ENCODE measurements around the gene ANAPC5.
"Not testable (repeated sequence)": the region's sequence is repeated elsewhere in the genome, so short reads cannot be mapped to it uniquely, and the experiment has no call there.

ANAPC5 gene

DNA sequence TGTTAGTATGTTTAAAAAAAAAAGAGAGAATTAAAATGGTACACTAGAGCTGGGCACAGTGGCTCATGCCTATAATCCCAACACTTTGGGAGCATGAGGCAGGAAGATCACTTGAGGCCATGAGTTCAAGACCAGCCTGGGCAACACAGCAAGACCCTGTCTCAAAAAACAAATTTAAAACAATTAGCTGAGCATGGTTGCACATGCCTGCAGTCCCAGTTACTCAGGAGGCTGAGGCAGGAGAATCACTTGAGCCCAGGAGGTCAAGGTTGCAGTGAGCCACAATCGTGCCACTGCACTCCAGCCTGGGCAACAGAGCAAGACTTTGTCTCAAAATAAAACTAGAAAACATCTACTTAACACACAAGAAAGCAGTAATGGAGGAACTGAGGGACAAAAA lies 42.0 kb downstream of the ANAPC5 start:
- not testable (repeated sequence) for DNase-seq

DNA sequence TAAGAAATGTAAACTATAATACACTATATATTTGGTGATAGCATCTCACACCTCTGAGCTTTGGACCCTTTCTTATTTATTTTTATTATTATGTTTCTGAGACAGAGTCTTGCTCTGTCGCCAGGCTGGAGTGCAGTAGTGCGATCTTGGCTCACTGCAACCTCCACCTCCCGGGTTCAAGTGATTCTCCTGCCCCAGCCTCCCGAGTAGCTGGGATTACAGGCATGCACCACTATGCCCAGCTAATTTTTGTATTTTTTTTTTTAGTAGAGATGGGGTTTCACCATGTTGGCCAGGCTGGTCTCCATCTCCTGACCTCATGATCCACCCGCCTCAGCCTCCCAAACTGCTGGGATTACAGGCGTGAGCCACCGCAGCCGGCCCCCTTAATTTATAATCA lies 44.8 kb downstream of the ANAPC5 start:
- DNase-seq, result not testable (repeated sequence)

DNA sequence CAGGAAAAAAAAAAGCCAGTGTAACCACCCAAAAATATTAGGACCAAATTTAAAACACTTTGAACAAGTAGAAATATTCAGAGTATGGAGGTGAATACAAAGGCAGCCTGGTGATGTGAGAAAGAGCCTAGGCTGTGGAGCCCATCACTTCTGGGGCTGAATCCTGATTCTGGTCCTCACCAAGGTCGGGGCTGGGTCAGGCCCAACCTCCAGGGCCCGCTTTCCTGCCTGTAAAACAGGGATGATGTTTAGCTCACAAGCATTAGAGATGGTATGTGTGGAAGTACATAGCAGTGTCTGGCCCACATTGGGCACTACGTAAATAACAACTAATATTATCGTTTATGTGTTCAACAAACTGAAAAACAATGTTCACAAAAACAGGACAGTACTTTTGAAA lies 47.9 kb downstream of the ANAPC5 start:
- DNase-seq, result no peak

DNA sequence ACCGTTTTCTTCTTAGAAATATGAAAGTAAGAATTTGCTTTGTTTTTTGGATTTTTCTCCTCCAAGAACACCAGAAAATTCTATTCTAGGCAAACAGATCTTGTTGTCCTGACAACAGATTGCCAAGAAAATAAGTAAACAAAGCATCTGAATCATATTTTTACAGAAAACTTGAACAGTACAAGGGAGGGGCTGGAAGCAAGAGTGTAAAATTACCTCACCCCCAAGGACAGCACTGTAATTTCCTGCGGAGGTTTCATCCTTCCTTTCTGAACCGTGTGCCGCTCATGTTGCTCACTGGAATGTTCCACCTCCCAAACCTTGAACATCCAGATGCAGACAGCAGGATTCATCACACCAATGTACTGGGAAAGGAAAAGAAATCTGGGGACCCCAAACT lies 50.3 kb downstream of the ANAPC5 start:
- no peak for DNase-seq

GRCh38 chr12:121300083-121300819 lies 52.0 kb downstream of the ANAPC5 start:
- DNase-seq, result no peak

GRCh38 chr12:121299662-121300061 lies 52.5 kb downstream of the ANAPC5 start:
- DNase-seq, result no peak

DNA sequence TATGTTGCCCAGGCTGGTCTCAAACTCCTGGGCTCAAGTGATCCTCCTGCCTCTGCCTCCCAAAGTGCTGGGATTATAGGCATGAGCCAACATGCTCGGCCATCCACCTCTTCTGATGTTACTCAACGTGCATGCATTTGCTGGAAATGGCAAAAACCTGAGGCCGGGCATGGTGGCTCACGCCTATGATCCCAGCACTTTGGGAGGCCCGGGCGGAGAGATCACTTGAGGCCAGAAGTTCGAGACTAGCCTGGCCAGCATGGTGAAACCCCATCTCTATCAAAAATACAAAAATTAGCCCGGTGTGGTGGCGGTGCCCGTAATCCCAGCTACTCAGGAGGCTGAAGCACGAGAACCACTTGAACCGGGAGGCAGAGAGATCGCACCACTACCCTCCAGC lies 53.8 kb downstream of the ANAPC5 start:
- not testable (repeated sequence) for DNase-seq

GRCh38 chr12:121297435-121297991 lies 54.7 kb downstream of the ANAPC5 start:
- no peak for DNase-seq

DNA sequence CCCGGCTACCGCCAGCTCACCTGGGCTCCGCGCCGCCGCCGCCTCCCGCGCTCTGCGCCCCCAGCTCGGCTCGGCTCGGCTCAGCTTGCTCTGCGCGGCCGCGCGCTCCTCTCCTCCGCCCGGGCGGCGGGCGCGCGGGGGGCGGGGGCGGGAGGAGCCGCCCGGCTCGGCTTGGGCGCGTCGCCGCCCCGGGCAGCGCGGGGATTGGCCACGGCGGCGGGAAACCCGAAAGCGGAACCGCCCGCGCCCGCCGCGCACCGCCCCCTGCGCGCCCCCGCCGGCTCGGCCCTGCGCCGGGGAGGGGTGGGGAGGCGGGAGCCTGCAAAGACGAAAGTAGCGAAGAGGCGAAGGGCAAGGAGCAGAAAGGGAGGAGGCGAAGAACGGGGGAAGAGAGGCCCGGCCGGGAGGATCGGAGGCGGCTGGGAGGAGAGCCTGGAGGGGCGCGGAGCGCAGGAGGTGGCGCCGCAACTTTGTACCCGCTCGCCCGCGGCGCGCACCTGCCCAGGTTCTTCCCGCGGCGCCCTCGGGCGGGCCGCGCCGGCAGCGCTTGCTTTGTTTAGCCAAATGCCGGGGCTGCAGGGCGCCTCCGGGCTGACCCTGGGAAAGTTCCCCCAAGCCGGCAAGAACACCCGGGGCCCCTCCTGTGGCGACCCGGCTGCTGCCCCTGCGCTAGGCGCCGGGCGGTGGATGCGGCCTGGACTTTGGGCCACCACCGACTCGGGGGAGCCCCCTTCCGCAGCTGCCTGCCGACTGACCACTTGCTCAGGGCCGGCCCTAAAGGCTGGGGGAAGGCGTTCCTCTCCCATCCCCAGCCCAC lies 55.4 kb downstream of the ANAPC5 start, which contains the start of gene CAMKK2:
Gene CAMKK2, minus strand, starts transcription at position 92 of the 817 bp plus-strand sequence. CDS start 22,183 bp downstream, outside the sequence.
- no peak for DNase-seq

DNA sequence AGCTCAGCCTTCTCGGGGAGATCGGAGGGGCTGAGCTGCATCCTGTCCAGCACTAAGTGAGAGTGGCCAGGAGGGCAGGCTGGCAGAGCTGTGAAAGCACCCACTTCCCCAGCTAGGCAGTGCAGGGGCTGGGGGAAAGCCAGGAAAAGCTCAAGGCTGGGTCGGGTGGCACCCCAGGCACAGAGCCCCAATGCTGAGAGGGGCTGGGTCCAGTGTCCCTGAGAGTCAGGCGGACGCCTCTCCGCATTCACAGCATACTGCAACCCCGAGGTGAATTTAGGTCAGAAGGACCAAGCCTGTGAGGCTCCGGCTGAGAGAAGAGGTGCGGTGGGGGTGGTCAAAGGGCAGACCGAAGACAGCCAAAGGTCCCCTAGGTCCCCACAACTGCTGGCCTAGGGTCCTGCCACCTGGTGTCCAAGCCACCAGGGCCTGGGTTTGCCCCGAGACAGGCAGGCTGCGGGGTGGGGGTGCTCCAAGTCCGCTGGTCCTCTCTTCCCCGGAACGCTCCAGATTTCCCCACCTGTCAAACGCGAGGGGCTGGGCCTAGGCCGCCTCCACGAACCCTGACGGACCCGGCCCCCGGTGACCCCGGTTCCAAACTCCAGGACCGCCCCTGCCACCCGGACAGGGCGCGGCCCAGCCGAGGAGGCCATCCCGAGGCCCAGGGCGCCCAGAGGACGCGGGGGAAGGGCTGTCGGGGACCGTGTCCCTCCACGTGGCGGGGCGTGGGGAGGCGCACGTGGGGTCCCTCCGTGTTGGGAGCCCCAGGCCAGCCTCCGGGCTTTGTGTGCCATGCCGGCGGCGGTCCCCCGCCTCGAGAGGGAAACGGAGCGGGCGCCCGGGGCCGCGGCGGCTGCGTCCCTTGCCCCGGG lies 56.2 kb downstream of the ANAPC5 start:
- no peak for DNase-seq

DNA sequence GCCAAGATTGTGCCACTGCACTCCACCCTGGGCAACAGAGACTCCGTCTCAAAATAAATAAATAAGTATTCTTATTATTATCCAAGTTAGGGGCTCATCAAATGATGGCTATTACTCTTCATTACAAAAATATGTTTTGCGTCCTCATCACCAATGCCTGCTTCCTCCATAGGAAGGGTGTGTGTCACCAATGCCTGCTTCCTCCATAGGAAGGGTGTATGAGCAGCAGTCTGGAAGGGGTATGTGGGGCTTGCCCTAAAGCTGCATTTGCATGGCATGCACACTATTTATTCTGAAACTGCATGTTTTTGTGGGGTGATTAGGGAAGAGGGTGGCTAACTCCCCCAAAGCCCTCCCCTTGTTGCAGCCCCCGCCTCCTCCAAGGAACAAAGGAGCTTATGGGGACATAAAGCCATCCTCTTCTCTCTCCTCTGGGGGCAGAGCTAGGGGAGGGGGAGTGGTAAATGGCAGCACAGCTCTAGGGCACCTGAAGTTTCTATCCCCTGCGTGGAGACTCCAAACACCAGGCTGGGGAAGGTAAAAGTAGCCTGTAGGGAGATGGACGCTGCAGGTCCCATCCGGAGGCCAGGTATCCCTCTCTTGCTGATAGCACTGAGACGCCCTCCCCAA lies 57.0 kb downstream of the ANAPC5 start:
- DNase-seq, result no peak

DNA sequence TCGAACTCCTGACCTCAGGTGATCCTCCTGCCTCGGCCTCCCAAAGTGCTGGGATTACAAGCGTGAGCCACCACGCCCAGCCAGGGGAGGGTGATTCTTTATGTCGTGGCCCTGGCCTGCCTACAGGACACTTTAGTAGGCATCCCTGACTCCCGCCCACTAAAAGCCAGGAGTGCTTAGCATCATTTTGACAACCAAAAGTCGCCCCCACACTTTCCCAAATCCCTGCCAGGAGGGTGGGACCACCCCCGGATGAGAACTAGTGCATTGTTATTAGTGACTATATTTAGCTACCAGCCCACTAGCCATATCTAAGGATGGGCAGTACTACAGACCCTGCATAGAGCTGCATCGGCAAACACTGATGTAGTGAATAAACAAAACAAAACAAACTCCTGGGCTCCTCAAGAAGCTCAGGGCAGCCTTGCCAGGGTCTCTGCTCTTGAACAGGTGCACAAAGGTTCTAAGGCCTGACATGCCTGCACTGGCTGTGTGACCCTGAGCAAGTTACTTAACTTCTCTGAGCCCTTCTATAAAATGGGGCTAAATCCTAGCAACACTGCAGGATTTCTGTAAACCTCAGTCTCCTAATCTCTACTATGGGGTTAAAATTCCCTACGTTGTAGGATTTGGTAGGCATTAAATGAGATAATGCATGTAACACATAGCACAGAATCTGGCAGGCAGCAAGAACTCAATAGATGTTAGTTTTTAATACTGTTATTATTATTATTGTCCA lies 57.9 kb downstream of the ANAPC5 start:
- no peak for DNase-seq

DNA sequence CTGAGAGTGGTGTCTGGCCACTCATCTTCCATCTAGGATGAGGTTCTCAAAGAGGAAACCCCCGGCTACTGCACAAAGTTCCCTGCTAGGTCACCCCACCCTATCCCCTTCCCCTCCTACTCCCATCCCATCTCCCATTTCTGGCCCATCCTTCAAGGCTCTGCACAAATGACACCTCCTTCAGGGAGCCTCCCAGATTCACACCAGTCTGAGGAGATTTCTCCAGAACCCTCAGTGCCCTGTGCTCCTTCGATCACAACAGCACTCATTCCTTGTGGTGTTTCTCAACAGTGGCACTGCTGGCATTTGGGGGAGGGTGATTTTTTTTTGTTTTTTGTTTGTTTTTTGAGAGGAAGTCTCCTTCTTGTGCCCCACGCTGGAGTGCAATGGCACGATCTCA lies 58.6 kb downstream of the ANAPC5 start:
- DNase-seq, result no peak

DNA sequence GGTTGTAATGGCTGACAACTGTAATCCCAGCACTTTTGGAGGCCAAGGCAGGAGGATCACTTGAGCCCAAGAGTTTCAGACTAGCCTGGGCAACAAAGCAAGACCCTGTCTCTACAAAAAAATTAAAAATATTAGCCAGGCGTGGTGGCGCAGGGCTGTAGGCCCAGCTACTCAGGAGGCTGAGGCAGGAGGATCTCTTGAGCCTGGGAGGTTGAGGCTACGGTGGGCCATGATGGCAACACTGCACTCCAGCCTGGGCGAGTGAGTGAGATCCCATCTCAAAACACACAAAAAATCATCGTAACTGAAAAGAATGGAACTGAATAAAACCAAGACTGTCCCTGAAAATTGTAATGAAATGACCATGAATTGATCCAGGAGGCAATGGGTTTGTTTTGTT lies 61.8 kb downstream of the ANAPC5 start:
- no peak for DNase-seq

- DNase-seq, result no peak
Observed at GRCh38 chr12:121289962-121290361, 62.2 kb downstream of the ANAPC5 start.

DNA sequence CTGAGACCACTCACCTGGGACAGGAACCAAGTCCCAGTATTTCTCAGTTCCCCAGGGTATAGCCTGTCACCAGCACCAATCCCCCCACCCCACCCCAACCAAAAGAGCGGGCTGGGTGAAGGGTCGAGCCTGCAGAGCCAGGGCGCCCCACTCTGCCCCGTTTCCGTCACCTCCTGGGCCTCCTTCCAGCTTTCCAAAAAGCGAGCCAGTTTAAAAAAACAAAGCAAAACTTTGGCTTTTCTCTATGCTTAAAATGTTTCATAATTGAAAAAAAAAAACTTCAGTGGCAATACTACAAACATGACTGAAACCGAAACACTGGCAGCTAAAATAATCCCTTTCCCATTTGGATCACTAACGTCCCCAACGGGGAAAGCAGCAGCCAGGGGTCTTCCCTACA lies 63.2 kb downstream of the ANAPC5 start:
- DNase-seq, result no peak

DNA sequence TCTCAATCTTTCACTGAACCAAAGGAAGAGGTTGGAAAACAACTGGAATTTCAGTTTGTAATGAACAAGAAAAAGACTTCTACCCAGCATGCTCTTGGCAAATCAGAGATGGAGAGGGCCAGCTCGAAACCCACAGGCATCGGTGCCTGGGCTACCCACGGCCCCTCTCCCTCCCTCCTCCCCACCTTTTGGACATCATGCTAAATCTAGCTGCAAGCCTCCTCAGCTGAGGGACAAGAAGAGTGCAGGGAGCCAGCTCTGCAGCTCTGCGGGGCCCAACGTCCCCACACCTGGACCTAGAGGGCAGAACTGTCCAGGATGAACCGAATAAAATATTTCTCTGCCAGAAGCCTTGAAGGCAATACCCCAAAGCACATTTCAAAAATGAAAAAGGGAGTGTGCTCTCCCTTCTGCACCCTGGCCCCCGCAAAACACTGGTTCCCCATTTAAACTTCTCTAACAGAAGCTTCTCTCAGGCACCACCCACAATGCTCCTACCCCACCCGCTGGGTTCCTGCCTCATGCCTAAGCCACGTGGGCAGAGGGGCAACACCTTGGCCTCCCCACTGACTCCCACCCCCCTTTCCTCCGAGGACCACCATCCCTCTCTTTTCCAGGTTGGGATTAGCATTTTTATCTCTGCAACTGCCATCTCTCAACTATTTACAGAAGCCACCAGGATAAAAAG lies 63.9 kb downstream of the ANAPC5 start:
- no peak for DNase-seq

GRCh38 chr12:121287267-121287954 lies 64.8 kb downstream of the ANAPC5 start:
- DNase-seq, result no peak

DNA sequence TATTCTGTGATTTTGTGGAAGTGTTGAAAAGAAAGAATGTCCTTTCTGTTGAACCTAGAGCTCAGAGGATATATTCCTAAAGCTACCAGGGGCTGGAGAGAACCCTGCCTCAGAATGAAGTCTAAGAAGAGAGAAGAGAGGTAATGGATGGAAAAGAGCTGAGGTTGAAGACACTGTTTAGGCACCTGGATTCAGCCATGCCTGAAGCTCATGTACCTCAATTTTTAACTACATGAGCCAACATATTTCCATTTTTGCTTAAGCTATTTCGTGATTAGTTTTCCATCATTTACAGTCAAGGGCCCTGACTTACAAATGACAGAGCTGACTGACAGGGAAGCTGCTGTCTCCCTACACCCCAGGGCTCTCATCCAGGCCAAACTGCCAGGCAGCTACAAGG lies 66.4 kb downstream of the ANAPC5 start:
- DNase-seq, result no peak
